OCI-LY1 (cell line): ENCODE measurements around the gene XPNPEP2.

Experiments
- H2AFZ ChIP-seq: fragments of 200-600 bp; sonication (generic), shearing (Covaris generic); 2 replicates; pipeline ENCODE4 v1.6.0; 2014; ENCODE audit warnings: antibody characterized with exemption, mild to moderate bottlenecking, low read length
- H3F3A ChIP-seq: fragments of 200-600 bp; sonication (generic), shearing (Covaris generic); 2 replicates; pipeline ENCODE4 v1.6.0; 2014; ENCODE audit warnings: mild to moderate bottlenecking, antibody characterized with exemption, low read length, moderate library complexity; ENCODE audit not compliant: insufficient read depth
- H3K27ac ChIP-seq: fragments of 200-600 bp; sonication (generic); 2 replicates; pipeline ENCODE4 v1.5.1; 2014; ENCODE audit warnings: low read length, mixed run types, mild to moderate bottlenecking, low read depth; ENCODE audit not compliant: poor library complexity, severe bottlenecking
- H3K27me3 ChIP-seq: fragments of 200-600 bp; sonication (generic); 2 replicates; pipeline ENCODE4 v1.6.0; 2014; ENCODE audit warnings: antibody characterized with exemption, mild to moderate bottlenecking, low read length, moderate library complexity; ENCODE audit not compliant: insufficient read depth
- H3K36me3 ChIP-seq: fragments of 200-600 bp; sonication (generic); 2 replicates; pipeline ENCODE4 v1.6.1; 2014; ENCODE audit warnings: mild to moderate bottlenecking, antibody characterized with exemption, low read length, moderate library complexity, mixed read lengths; ENCODE audit not compliant: insufficient read depth
- H3K4me1 ChIP-seq: fragments of 200-600 bp; sonication (generic); 2 replicates; pipeline ENCODE4 v1.5.1; 2014; ENCODE audit warnings: mild to moderate bottlenecking, low read length, moderate library complexity; ENCODE audit not compliant: insufficient read depth, severe bottlenecking
- H3K4me2 ChIP-seq: fragments of 200-600 bp; sonication (generic), shearing (Covaris generic); 2 replicates; pipeline ENCODE4 v1.6.1; 2014; ENCODE audit warnings: low read length
- H3K4me3 ChIP-seq: fragments of 200-600 bp; sonication (generic); 2 replicates; pipeline ENCODE4 v1.5.1; 2014; ENCODE audit warnings: low read length, low read depth, mild to moderate bottlenecking, mixed read lengths; ENCODE audit not compliant: poor library complexity, severe bottlenecking
- H3K79me2 ChIP-seq: fragments of 200-600 bp; shearing (Covaris generic); 2 replicates; pipeline ENCODE4 v1.6.1; 2016; ENCODE audit warnings: mixed run types, low read length, mixed read lengths; ENCODE audit not compliant: insufficient read depth
- H3K9ac ChIP-seq: fragments of 200-600 bp; sonication (generic), shearing (Covaris generic); 2 replicates; pipeline ENCODE4 v1.6.1; 2014; ENCODE audit warnings: mild to moderate bottlenecking, low read length, mixed read lengths
- H3K9me2 ChIP-seq: fragments of 200-600 bp; sonication (generic), shearing (Covaris generic); 2 replicates; pipeline ENCODE4 v1.6.1; 2014; ENCODE audit warnings: low read depth, mild to moderate bottlenecking, low read length, mixed read lengths
- H3K9me3 ChIP-seq: fragments of 200-600 bp; shearing (Covaris generic); 2 replicates; pipeline ENCODE4 v1.6.1; 2014; ENCODE audit warnings: low read length, mixed read lengths
- H4K20me1 ChIP-seq: fragments of 200-600 bp; sonication (generic), shearing (Covaris generic); 2 replicates; pipeline ENCODE4 v1.6.0; 2016; ENCODE audit warnings: mild to moderate bottlenecking, low read length; ENCODE audit not compliant: insufficient read depth
- CTCF ChIP-seq: fragments of 200-600 bp; sonication (generic), shearing (Covaris generic); IDR thresholded peaks from 2 replicates; pipeline ENCODE4 v1.5.1; 2017; ENCODE audit warnings: mild to moderate bottlenecking, antibody characterized with exemption, low read length, moderate library complexity, mixed read lengths
- EZH2 ChIP-seq: fragments of 200-600 bp; sonication (generic), shearing (Covaris generic); IDR thresholded peaks from 2 replicates; pipeline ENCODE4 v1.8.0; 2017; ENCODE audit warnings: borderline replicate concordance, mixed run types, mild to moderate bottlenecking, antibody characterized with exemption, low read length, moderate library complexity, mixed read lengths

XPNPEP2 gene

DNA sequence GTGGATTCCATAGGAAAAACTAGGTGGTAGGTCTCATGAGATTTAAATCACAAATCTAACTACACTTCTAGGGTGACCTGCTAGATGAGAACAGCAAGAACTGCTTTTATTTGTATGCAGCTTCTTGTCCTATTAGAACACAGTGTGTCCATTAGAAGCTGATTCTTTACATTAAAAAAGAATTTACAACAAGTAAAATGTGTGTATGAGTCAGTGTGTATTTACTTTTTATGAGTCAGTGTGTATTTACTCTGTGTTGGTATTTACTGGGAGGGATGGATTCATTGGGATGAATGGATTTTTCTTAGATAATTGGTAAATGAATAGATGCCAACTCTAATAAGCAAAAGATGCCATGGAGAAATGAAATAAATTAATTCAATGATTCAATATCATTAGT, 40.6 kb upstream of the XPNPEP2 start:
- H3K9me3 ChIP-seq = no peaks in the 10 kb centered on the region
- H3K27ac ChIP-seq = no peak overlapping the region
- TF ChIP-seq CTCF (no peak), EZH2 (no peak)
- no peak overlapping the region for H3K4me3 ChIP-seq
- H3K9me2 ChIP-seq = no peaks in the 10 kb centered on the region
- no peak overlapping the region for H3K4me2 ChIP-seq
- no peaks in the 10 kb centered on the region for H3K79me2 ChIP-seq
- H4K20me1 ChIP-seq = no peaks in the 10 kb centered on the region
- H3K9ac ChIP-seq = no peak overlapping the region
- no peak overlapping the region for H2AFZ ChIP-seq
- H3K4me1 ChIP-seq = no peaks in the 10 kb centered on the region
- no peaks in the 10 kb centered on the region for H3K27me3 ChIP-seq
- no peaks in the 10 kb centered on the region for H3F3A ChIP-seq
- H3K36me3 ChIP-seq = no peaks in the 10 kb centered on the region

GRCh38 chrX:129700536-129700935, 38.2 kb upstream of the XPNPEP2 start:
- H3K27ac ChIP-seq = no peak overlapping the region
- H3K4me2 ChIP-seq = no peak overlapping the region
- no peaks in the 10 kb centered on the region for H3F3A ChIP-seq
- no peaks in the 10 kb centered on the region for H3K4me1 ChIP-seq
- no peak overlapping the region for H2AFZ ChIP-seq
- TF ChIP-seq CTCF = no peak
- no peak for TF ChIP-seq EZH2
- no peaks in the 10 kb centered on the region for H3K9me2 ChIP-seq
- no peaks in the 10 kb centered on the region for H4K20me1 ChIP-seq
- H3K9ac ChIP-seq = no peak overlapping the region
- H3K36me3 ChIP-seq = no peaks in the 10 kb centered on the region
- H3K4me3 ChIP-seq = no peak overlapping the region
- H3K9me3 ChIP-seq = no peaks in the 10 kb centered on the region
- H3K79me2 ChIP-seq = no peaks in the 10 kb centered on the region
- no peaks in the 10 kb centered on the region for H3K27me3 ChIP-seq

DNA sequence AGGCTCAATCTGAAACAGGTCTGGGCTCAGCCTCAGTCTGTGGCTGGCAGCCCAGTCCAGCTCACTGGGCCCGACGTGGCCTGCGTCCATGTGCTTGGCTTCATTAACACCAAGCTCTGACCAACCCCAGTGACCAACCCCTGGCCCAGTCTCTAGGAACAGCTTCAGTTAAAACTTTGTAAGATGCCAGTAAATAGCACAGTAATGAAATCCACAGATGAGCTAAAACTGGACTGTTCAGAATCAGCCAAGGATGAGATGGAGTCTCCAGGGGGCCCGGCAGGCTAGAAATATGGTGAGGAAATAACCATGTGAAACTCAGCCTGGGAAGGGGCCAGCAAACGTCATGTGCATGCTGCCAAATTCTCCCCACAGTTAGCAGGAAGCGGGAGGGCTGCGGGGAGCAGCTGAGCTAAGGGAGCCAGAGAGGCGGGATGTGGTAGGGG, 37.1 kb upstream of the XPNPEP2 start:
- no peak overlapping the region for H3K4me3 ChIP-seq
- H3K27me3 ChIP-seq = no peaks in the 10 kb centered on the region
- no peaks in the 10 kb centered on the region for H3F3A ChIP-seq
- H3K4me1 ChIP-seq = no peaks in the 10 kb centered on the region
- no peaks in the 10 kb centered on the region for H3K79me2 ChIP-seq
- H3K36me3 ChIP-seq = no peaks in the 10 kb centered on the region
- H4K20me1 ChIP-seq = no peaks in the 10 kb centered on the region
- no peak overlapping the region for H3K4me2 ChIP-seq
- H2AFZ ChIP-seq = no peak overlapping the region
- TF ChIP-seq CTCF (no peak), EZH2 (no peak)
- H3K9me2 ChIP-seq = no peaks in the 10 kb centered on the region
- H3K27ac ChIP-seq = no peak overlapping the region
- no peak overlapping the region for H3K9ac ChIP-seq
- no peaks in the 10 kb centered on the region for H3K9me3 ChIP-seq
